Peyer's patch (tissue), 4 donors: ENCODE measurements around the gene KLHL3. TPM values are rescaled to one million over a fixed set of nuclear protein-coding genes. Genes with fewer than 3 reads are reported as not detected.
A peak's percentile ranks its signal among the peaks of the same experiment; 100 is the strongest.
"Not testable (repeated sequence)": the region's sequence is repeated elsewhere in the genome, so short reads cannot be mapped to it uniquely, and the experiment has no call there.

Experiments used
- DNase-seq, 3 donors: peaks; one replicate each; pipeline ENCODE4 v3.0.0-alpha.2; 2017 to 2019
- H3K27ac ChIP-seq, 4 donors: fragments of 200-600 bp; sonication (generic); one replicate each; pipeline ENCODE4 v1.5.1; 2016 to 2019
- H3K27me3 ChIP-seq, 2 donors: fragments of 200-600 bp; sonication (generic); one replicate each; pipeline ENCODE4 v1.5.1; 2019
- H3K36me3 ChIP-seq, 3 donors: fragments of 200-600 bp; sonication (generic); one replicate each; pipeline ENCODE4 v1.5.1; 2016 to 2019
- H3K4me1 ChIP-seq, 4 donors: fragments of 200-600 bp; sonication (generic); one replicate each; pipeline ENCODE4 v1.5.1; 2016 to 2019
- H3K4me3 ChIP-seq, 4 donors: fragments of 200-600 bp; sonication (generic); 1 replicate in 3 of 4; 2 replicates in 1 of 4; pipeline ENCODE4 v1.5.1; 2016 to 2019; ENCODE audit warnings: mild to moderate bottlenecking in 1 of 4
- H3K9me3 ChIP-seq, 4 donors: fragments of 200-600 bp; sonication (generic); one replicate each; pipeline ENCODE4 v1.5.1; 2016 to 2019; ENCODE audit warnings: mild to moderate bottlenecking in 1 of 4
- POLR2A ChIP-seq, 2 donors: fragments of 450-650 bp; IDR thresholded peaks; one replicate each; pipeline ENCODE4 v1.5.1; 2017; ENCODE audit warnings: antibody characterized with exemption in 2 of 2, mild to moderate bottlenecking in 2 of 2, moderate library complexity in 2 of 2
- total RNA-seq, 4 donors: library from RNA; depleted of rRNA; stranded (reverse); fragments of >200 nt; gene quantifications; one replicate each; pipeline ENCODE4 v1.1.0, GENCODE V29; 2016
- TF ChIP-seq, protein P1 (sequence below), 6 experiments: fragments of 450-650 bp in 4 of 6; fragments of 200-600 bp in 2 of 6; sonication (generic) in 1 of 6; IDR thresholded peaks; one replicate each; pipeline ENCODE4 v1.5.1; 2017 to 2019; ENCODE audit warnings: antibody characterized with exemption in 6 of 6, mild to moderate bottlenecking in 3 of 6, moderate library complexity in 1 of 6

The KLHL3 gene
- total RNA-seq: 1 to 10 TPM; 5.0 to 9.5 (median 6.3) TPM

DNA sequence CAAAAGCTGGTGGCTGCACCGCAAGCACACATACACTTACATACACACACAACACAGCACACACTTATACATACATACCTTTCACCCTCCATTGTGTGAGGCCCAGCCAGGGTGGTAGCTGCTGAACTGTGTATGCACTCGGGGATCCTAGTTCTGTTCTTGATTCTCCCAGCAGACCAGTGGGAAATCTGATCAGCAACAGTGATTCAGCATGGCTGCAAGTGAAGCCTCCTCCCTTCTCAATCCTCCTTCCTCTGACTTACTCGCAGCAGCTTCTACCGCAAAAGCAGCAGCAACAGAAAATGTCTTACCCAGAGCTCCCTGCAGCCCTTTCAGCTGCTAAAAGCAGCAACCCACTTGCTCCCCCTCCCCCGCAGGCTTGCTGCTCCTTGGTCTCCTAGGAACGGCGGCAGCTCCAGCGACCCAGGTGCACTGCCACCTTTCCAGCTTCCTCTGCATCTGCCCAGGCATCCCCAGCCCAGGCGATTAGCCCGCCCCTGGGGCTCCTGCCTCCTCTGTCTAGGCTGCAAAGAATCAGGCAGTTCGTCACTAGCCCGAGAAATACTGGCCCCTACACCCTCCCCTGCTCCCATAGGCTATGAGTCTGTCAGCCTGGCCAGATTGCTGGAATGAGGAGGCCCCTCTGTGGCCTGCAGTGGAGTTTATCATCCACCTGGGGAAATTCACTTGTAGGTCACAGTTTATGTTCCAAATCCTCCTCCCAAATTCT lies at the start of gene KLHL3:
TSS of gene KLHL3 (minus strand) at position 535 of the 730 bp plus-strand sequence. CDS start at position 92, 443 bp downstream.
- no peaks in the 10 kb centered on the region for H3K36me3 ChIP-seq
- no peaks in the 10 kb centered on the region for H3K9me3 ChIP-seq
- TF ChIP-seq, protein P1, sequence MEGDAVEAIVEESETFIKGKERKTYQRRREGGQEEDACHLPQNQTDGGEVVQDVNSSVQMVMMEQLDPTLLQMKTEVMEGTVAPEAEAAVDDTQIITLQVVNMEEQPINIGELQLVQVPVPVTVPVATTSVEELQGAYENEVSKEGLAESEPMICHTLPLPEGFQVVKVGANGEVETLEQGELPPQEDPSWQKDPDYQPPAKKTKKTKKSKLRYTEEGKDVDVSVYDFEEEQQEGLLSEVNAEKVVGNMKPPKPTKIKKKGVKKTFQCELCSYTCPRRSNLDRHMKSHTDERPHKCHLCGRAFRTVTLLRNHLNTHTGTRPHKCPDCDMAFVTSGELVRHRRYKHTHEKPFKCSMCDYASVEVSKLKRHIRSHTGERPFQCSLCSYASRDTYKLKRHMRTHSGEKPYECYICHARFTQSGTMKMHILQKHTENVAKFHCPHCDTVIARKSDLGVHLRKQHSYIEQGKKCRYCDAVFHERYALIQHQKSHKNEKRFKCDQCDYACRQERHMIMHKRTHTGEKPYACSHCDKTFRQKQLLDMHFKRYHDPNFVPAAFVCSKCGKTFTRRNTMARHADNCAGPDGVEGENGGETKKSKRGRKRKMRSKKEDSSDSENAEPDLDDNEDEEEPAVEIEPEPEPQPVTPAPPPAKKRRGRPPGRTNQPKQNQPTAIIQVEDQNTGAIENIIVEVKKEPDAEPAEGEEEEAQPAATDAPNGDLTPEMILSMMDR (IDR thresholded peaks at IDR 0.05): peak in 3 of 6 experiments; percentile 4 to 34 (median 14)
- no peak for TF ChIP-seq POLR2A (IDR thresholded peaks at IDR 0.05)
- H3K27ac ChIP-seq: peak within 1 kb of the TSS in 2 of 4 donors; percentile 43 to 50
- H3K4me3 ChIP-seq: peak within 1 kb of the TSS; percentile 31 to 46 (median 38)
- DNase-seq: peak; percentile 17 to 60 (median 49)
- H3K27me3 ChIP-seq: no peaks in the 10 kb centered on the region
- H3K4me1 ChIP-seq: peaks cover 0 to 21% (median 2%) of the 10 kb centered on the region in 4 donors

DNA sequence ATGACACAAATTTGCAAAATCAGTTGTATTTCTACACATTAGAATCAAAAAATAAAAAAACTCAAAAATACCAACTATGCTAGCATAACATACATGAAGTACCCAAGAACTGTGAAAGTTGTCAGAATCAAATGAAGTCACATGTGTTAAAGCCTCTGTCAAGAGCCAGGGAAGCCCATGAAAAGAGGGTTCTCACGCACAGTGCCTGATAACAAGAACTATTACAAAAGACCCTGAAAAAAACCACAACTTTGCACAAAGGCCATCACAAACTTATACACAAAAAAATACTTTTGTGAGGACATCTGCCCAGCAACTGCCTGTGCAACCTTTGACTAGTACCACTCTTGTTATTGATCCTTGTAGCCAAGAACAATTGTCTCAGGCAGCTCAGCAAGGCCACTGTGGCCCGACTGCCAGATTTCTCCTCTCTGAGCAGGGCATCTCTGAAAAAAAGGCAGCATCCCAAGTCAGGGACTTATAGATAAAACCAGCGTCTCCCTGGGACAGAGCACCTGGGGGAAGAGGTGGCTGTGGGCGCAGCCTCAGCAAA lies 47.2 kb upstream of the KLHL3 start:
- Histone ChIP-seq H3K27me3 (no peaks in the 10 kb centered on the region), H3K9me3 (no peaks in the 10 kb centered on the region), H3K27ac (no peak overlapping the region), H3K4me3 (no peak overlapping the region), H3K4me1 (no peaks in the 10 kb centered on the region), H3K36me3 (no peaks in the 10 kb centered on the region)
- DNase-seq: no peak
- TF ChIP-seq, protein P1 (IDR thresholded peaks at IDR 0.05): no peak
- no peak for TF ChIP-seq POLR2A (IDR thresholded peaks at IDR 0.05)

DNA sequence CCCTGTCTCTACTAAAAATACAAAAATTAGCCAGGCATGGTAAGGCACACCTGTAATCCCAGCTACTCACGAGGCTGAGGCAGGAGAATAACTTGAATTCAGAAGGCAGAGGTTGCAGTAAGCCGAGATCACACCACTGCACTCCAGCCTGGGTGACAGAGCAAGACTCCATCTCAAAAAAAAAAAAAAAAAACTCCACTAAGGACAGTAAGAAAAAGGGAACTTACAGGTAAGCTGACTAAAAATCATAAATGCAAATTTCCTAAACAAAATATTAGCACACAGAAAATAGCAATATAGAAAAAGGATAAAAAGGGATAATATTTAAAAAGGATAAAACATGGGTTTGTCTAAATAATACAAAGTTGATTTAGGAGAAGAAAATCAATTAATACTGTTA lies 46.2 kb upstream of the KLHL3 start:
- H3K36me3 ChIP-seq: no peaks in the 10 kb centered on the region
- no peak for TF ChIP-seq POLR2A (IDR thresholded peaks at IDR 0.05)
- TF ChIP-seq, protein P1 (IDR thresholded peaks at IDR 0.05): no peak
- no peaks in the 10 kb centered on the region for H3K27me3 ChIP-seq
- no peaks in the 10 kb centered on the region for H3K9me3 ChIP-seq
- H3K4me3 ChIP-seq: no peak overlapping the region
- H3K4me1 ChIP-seq: no peaks in the 10 kb centered on the region
- H3K27ac ChIP-seq: no peak overlapping the region
- no peak for DNase-seq

GRCh38 chr5:137778772-137779564 lies 43.1 kb upstream of the KLHL3 start:
- no peaks in the 10 kb centered on the region for H3K4me1 ChIP-seq
- no peak overlapping the region for H3K27ac ChIP-seq
- H3K9me3 ChIP-seq: no peaks in the 10 kb centered on the region
- H3K27me3 ChIP-seq: no peaks in the 10 kb centered on the region
- no peaks in the 10 kb centered on the region for H3K36me3 ChIP-seq
- no peak overlapping the region for H3K4me3 ChIP-seq
- TF ChIP-seq, protein P1 (IDR thresholded peaks at IDR 0.05): peak; percentile 45 to 79 (median 77)
- TF ChIP-seq POLR2A (IDR thresholded peaks at IDR 0.05): no peak
- no peak for DNase-seq

GRCh38 chr5:137767937-137768336 lies 32.0 kb upstream of the KLHL3 start:
- H3K27ac ChIP-seq, H3K4me3 ChIP-seq, H3K27me3 ChIP-seq, H3K36me3 ChIP-seq, H3K9me3 ChIP-seq, H3K4me1 ChIP-seq, DNase-seq: not testable (repeated sequence)

- Histone ChIP-seq H3K9me3 (no peaks in the 10 kb centered on the region), H3K4me1 (no peaks in the 10 kb centered on the region), H3K27me3 (no peaks in the 10 kb centered on the region), H3K4me3 (no peak overlapping the region), H3K27ac (no peak overlapping the region), H3K36me3 (no peaks in the 10 kb centered on the region)
- no peak for DNase-seq
- TF ChIP-seq, protein P1 (IDR thresholded peaks at IDR 0.05): no peak
- no peak for TF ChIP-seq POLR2A (IDR thresholded peaks at IDR 0.05)
Observed at GRCh38 chr5:137761566-137761965, 25.7 kb upstream of the KLHL3 start.
